ENCODE measurements around the gene C15orf39. TPM values are rescaled to one million over a fixed set of nuclear protein-coding genes. Genes with fewer than 3 reads are reported as not detected.

Gene C15orf39
- total RNA-seq, 1 experiment from 2014 or later = 41.3 TPM

DNA sequence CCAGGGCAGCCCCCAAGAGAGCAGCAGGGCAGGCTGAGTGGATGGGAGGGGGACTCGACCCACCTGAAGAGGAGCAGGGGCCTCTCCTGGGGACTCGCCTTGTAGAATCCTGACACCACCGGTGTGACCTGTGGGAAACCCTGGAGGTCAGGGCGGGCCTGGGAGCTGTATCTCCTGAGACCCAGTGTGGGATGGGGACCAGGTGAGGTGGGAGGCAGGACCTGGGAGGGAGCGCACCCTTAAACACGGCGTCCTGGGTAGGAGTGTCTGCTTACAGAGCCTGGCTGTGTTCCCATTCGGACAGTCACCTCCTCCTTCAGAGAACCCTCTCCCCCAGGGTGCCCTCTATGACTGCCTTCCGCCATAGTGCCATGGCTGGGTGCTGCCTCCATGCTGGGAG lies 27.1 kb downstream of the C15orf39 start:
- no peak for DNase-seq
- no peaks in the 10 kb centered on the region for H3K36me3 ChIP-seq (ENCODE audit: low read depth)
- intact Hi-C loops (cut with micrococcal nuclease; ENCODE audit: unreplicated experiment) = no loop called here
- no peaks in the 10 kb centered on the region for H3K9me3 ChIP-seq (ENCODE audit: insufficient read depth, low read depth)
- H3K4me2 ChIP-seq = no peak overlapping the region
- no peak overlapping the region for H3K4me3 ChIP-seq
- POLR2A ChIA-PET (ENCODE audit: unreplicated experiment) = no interaction called here
- H3K27ac ChIP-seq = no peak overlapping the region
- H4K20me1 ChIP-seq (ENCODE audit: insufficient read depth) = no peaks in the 10 kb centered on the region
- H3K27me3 ChIP-seq (ENCODE audit: insufficient read depth, low read depth) = peaks cover 62% of the 10 kb centered on the region
- TF ChIP-seq EZH2 (IDR thresholded peaks at IDR 0.05; ENCODE audit: low read depth) = no peak
- TF ChIP-seq, protein P1, sequence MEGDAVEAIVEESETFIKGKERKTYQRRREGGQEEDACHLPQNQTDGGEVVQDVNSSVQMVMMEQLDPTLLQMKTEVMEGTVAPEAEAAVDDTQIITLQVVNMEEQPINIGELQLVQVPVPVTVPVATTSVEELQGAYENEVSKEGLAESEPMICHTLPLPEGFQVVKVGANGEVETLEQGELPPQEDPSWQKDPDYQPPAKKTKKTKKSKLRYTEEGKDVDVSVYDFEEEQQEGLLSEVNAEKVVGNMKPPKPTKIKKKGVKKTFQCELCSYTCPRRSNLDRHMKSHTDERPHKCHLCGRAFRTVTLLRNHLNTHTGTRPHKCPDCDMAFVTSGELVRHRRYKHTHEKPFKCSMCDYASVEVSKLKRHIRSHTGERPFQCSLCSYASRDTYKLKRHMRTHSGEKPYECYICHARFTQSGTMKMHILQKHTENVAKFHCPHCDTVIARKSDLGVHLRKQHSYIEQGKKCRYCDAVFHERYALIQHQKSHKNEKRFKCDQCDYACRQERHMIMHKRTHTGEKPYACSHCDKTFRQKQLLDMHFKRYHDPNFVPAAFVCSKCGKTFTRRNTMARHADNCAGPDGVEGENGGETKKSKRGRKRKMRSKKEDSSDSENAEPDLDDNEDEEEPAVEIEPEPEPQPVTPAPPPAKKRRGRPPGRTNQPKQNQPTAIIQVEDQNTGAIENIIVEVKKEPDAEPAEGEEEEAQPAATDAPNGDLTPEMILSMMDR (conservative IDR thresholded peaks at IDR 0.05) = no peak
- H3K79me2 ChIP-seq (ENCODE audit: low read depth) = no peaks in the 10 kb centered on the region
- CTCF ChIA-PET = no interaction called here
- no peaks in the 10 kb centered on the region for H3F3A ChIP-seq (ENCODE audit: insufficient read depth, low read depth)
- H3K4me1 ChIP-seq (replicated peaks; ENCODE audit: insufficient read depth) = no peaks in the 10 kb centered on the region
- no peaks in the 10 kb centered on the region for H3K9me2 ChIP-seq (ENCODE audit: insufficient read depth)
- H2AFZ ChIP-seq = no peak overlapping the region
- BruUV-seq (replicated peaks) = no TSS peak

DNA sequence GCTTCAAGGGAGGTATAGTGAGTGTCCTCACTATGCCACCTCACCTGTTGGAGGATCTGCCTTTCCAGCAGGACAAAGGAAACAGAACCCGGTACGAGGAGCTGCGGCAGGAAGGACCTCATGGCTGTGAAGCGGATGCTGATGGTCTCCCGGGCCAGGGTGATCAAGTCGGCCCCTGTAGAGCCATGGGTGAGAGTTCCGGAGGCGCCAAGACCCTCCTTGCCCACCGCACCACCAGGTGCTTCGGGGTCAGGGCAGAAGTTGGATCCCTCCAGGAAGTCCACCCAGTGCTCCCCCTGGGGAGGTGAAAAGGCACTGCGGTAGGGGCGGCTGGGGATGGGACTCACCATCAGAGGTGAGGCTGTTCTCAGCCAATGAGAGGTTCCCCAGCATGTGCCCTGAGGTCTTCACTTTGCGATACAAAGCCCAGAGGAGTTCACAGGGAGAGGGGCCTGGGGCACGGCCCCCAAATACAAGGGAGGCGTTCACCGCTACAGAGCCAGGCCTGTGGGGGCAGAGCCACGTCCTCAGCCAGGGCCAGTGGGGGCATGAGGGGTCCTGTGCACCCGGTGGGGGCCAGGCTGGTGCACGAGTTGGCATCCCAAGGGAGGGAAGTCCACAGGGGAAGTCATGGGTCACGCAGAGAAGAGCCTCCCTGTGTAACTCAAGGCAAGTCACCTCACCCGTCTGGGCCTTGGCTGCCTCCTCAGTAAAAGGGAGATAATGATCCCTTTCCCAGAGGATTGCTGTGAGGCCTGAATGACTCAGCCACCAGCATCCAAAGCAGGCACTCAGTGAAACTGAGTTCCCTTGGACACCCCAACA lies 27.7 kb downstream of the C15orf39 start:
- intact Hi-C loops (cut with micrococcal nuclease; ENCODE audit: unreplicated experiment) = no loop called here
- Histone ChIP-seq H3K9me2 (ENCODE audit: insufficient read depth) (no peaks in the 10 kb centered on the region), H4K20me1 (ENCODE audit: insufficient read depth) (no peaks in the 10 kb centered on the region), H2AFZ (no peak overlapping the region), H3K27ac (no peak overlapping the region), H3K79me2 (ENCODE audit: low read depth) (no peaks in the 10 kb centered on the region), H3K4me3 (no peak overlapping the region), H3K27me3 (ENCODE audit: insufficient read depth, low read depth) (peaks cover 64% of the 10 kb centered on the region), H3K4me2 (no peak overlapping the region), H3K36me3 (ENCODE audit: low read depth) (no peaks in the 10 kb centered on the region), H3F3A (ENCODE audit: insufficient read depth, low read depth) (no peaks in the 10 kb centered on the region), H3K9me3 (ENCODE audit: insufficient read depth, low read depth) (no peaks in the 10 kb centered on the region), H3K4me1 (replicated peaks; ENCODE audit: insufficient read depth) (no peaks in the 10 kb centered on the region)
- TF ChIP-seq, protein P1 (conservative IDR thresholded peaks at IDR 0.05) = no peak
- TF ChIP-seq EZH2 (IDR thresholded peaks at IDR 0.05; ENCODE audit: low read depth) = no peak
- no peak for DNase-seq
- ChIA-PET CTCF (interaction anchor here (0.6 kb wide), 1 partner anchor 272 kb away, joined by 4 read pairs; no protein-coding TSS in a partner anchor), POLR2A (ENCODE audit: unreplicated experiment) (no interaction called here)
- BruUV-seq (replicated peaks) = no TSS peak

DNA sequence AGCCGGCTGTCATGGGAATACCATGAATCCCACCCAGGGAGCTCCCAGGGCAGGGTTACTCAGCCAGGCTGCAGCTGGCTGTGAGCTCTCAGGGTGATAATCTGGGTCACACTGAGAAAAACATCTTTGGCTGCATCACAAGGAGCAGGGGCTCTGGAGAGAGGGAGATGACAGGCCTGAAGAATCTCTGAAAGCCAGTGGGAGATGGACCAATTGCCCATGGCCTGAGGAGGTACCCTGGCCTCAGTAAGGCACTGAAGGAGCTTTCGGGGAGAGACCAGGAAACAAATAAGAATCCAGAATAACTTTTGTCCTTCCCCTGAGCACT lies 28.3 kb downstream of the C15orf39 start:
- CTCF ChIA-PET = interaction anchor here (0.6 kb wide), 1 partner anchor 273 kb away, joined by 4 read pairs; no protein-coding TSS in a partner anchor
- H3K9me2 ChIP-seq (ENCODE audit: insufficient read depth) = no peaks in the 10 kb centered on the region
- TF ChIP-seq, protein P1 (conservative IDR thresholded peaks at IDR 0.05) = no peak
- no peak for TF ChIP-seq EZH2 (IDR thresholded peaks at IDR 0.05; ENCODE audit: low read depth)
- no peaks in the 10 kb centered on the region for H3K79me2 ChIP-seq (ENCODE audit: low read depth)
- no peak for DNase-seq
- H2AFZ ChIP-seq = no peak overlapping the region
- no peaks in the 10 kb centered on the region for H3K4me1 ChIP-seq (replicated peaks; ENCODE audit: insufficient read depth)
- no peak overlapping the region for H3K4me2 ChIP-seq
- H3K36me3 ChIP-seq (ENCODE audit: low read depth) = no peaks in the 10 kb centered on the region
- no peaks in the 10 kb centered on the region for H4K20me1 ChIP-seq (ENCODE audit: insufficient read depth)
- peaks cover 67% of the 10 kb centered on the region for H3K27me3 ChIP-seq (ENCODE audit: insufficient read depth, low read depth)
- H3K9me3 ChIP-seq (ENCODE audit: insufficient read depth, low read depth) = no peaks in the 10 kb centered on the region
- H3K4me3 ChIP-seq = no peak overlapping the region
- BruUV-seq (replicated peaks) = no TSS peak
- POLR2A ChIA-PET (ENCODE audit: unreplicated experiment) = interaction anchor here (0.6 kb wide), 1 partner anchor 318 kb away, joined by 3 read pairs; no protein-coding TSS in a partner anchor
- H3K27ac ChIP-seq = no peak overlapping the region
- intact Hi-C loops (cut with micrococcal nuclease; ENCODE audit: unreplicated experiment) = no loop called here
- no peaks in the 10 kb centered on the region for H3F3A ChIP-seq (ENCODE audit: insufficient read depth, low read depth)
